OCI-LY1 (cell line): ENCODE results near the gene NLRP5.
"Not testable (repeated sequence)": the region's sequence is repeated elsewhere in the genome, so short reads cannot be mapped to it uniquely, and the experiment has no call there.

Experiments used
- H2AFZ ChIP-seq: fragments of 200-600 bp; sonication (generic), shearing (Covaris generic); 2 replicates; pipeline ENCODE4 v1.6.0; 2014; ENCODE audit warnings: antibody characterized with exemption, mild to moderate bottlenecking, low read length
- H3F3A ChIP-seq: fragments of 200-600 bp; sonication (generic), shearing (Covaris generic); 2 replicates; pipeline ENCODE4 v1.6.0; 2014; ENCODE audit warnings: mild to moderate bottlenecking, antibody characterized with exemption, low read length, moderate library complexity; ENCODE audit not compliant: insufficient read depth
- H3K27ac ChIP-seq: fragments of 200-600 bp; sonication (generic); 2 replicates; pipeline ENCODE4 v1.5.1; 2014; ENCODE audit warnings: low read length, mixed run types, mild to moderate bottlenecking, low read depth; ENCODE audit not compliant: poor library complexity, severe bottlenecking
- H3K27me3 ChIP-seq: fragments of 200-600 bp; sonication (generic); 2 replicates; pipeline ENCODE4 v1.6.0; 2014; ENCODE audit warnings: antibody characterized with exemption, mild to moderate bottlenecking, low read length, moderate library complexity; ENCODE audit not compliant: insufficient read depth
- H3K36me3 ChIP-seq: fragments of 200-600 bp; sonication (generic); 2 replicates; pipeline ENCODE4 v1.6.1; 2014; ENCODE audit warnings: mild to moderate bottlenecking, antibody characterized with exemption, low read length, moderate library complexity, mixed read lengths; ENCODE audit not compliant: insufficient read depth
- H3K4me1 ChIP-seq: fragments of 200-600 bp; sonication (generic); 2 replicates; pipeline ENCODE4 v1.5.1; 2014; ENCODE audit warnings: mild to moderate bottlenecking, low read length, moderate library complexity; ENCODE audit not compliant: insufficient read depth, severe bottlenecking
- H3K4me2 ChIP-seq: fragments of 200-600 bp; sonication (generic), shearing (Covaris generic); 2 replicates; pipeline ENCODE4 v1.6.1; 2014; ENCODE audit warnings: low read length
- H3K4me3 ChIP-seq: fragments of 200-600 bp; sonication (generic); 2 replicates; pipeline ENCODE4 v1.5.1; 2014; ENCODE audit warnings: low read length, low read depth, mild to moderate bottlenecking, mixed read lengths; ENCODE audit not compliant: poor library complexity, severe bottlenecking
- H3K79me2 ChIP-seq: fragments of 200-600 bp; shearing (Covaris generic); 2 replicates; pipeline ENCODE4 v1.6.1; 2016; ENCODE audit warnings: mixed run types, low read length, mixed read lengths; ENCODE audit not compliant: insufficient read depth
- H3K9ac ChIP-seq: fragments of 200-600 bp; sonication (generic), shearing (Covaris generic); 2 replicates; pipeline ENCODE4 v1.6.1; 2014; ENCODE audit warnings: mild to moderate bottlenecking, low read length, mixed read lengths
- H3K9me2 ChIP-seq: fragments of 200-600 bp; sonication (generic), shearing (Covaris generic); 2 replicates; pipeline ENCODE4 v1.6.1; 2014; ENCODE audit warnings: low read depth, mild to moderate bottlenecking, low read length, mixed read lengths
- H3K9me3 ChIP-seq: fragments of 200-600 bp; shearing (Covaris generic); 2 replicates; pipeline ENCODE4 v1.6.1; 2014; ENCODE audit warnings: low read length, mixed read lengths
- H4K20me1 ChIP-seq: fragments of 200-600 bp; sonication (generic), shearing (Covaris generic); 2 replicates; pipeline ENCODE4 v1.6.0; 2016; ENCODE audit warnings: mild to moderate bottlenecking, low read length; ENCODE audit not compliant: insufficient read depth
- EZH2 ChIP-seq: fragments of 200-600 bp; sonication (generic), shearing (Covaris generic); IDR thresholded peaks from 2 replicates; pipeline ENCODE4 v1.8.0; 2017; ENCODE audit warnings: borderline replicate concordance, mixed run types, mild to moderate bottlenecking, antibody characterized with exemption, low read length, moderate library complexity, mixed read lengths
- TF ChIP-seq, protein P1 (sequence below): fragments of 200-600 bp; sonication (generic), shearing (Covaris generic); IDR thresholded peaks from 2 replicates; pipeline ENCODE4 v1.5.1; 2017; ENCODE audit warnings: mild to moderate bottlenecking, antibody characterized with exemption, low read length, moderate library complexity, mixed read lengths

NLRP5 gene

DNA sequence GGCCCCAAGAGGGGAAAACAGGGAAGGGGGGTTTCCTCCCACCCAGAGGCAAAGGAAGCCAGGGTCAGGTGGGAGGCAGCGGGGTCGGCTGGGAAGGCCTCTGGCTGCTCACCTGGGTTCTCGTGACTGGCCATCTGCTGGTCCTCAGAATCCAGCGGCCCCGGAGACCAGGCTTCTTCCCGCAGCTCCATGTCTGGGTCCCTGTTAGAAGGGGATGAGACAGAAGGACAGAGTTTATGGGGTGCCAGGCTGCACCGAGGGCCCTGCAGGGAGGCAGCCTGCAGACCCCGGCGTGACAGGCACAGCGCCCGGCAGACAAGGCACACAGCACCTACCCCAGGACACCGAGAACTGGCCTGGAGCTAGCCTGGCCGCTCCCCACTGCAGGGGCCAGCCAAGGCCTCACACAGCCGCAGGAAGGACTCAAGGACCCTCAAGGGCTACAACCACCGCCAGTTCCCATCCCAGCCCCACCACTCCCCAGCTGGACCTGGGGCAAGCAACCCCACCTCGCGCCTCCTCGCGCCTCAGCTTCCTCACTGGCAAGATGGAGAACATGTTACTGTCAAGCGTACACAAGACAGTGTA, 116.5 kb downstream of the NLRP5 start:
- no peaks in the 10 kb centered on the region for H3K27me3 ChIP-seq
- no peak overlapping the region for H2AFZ ChIP-seq
- H3K9me3 ChIP-seq: no peaks in the 10 kb centered on the region
- peaks cover 19% of the 10 kb centered on the region for H3K36me3 ChIP-seq
- H3K9me2 ChIP-seq: no peaks in the 10 kb centered on the region
- H3K4me2 ChIP-seq: no peak overlapping the region
- TF ChIP-seq EZH2: no peak
- TF ChIP-seq, protein P1, sequence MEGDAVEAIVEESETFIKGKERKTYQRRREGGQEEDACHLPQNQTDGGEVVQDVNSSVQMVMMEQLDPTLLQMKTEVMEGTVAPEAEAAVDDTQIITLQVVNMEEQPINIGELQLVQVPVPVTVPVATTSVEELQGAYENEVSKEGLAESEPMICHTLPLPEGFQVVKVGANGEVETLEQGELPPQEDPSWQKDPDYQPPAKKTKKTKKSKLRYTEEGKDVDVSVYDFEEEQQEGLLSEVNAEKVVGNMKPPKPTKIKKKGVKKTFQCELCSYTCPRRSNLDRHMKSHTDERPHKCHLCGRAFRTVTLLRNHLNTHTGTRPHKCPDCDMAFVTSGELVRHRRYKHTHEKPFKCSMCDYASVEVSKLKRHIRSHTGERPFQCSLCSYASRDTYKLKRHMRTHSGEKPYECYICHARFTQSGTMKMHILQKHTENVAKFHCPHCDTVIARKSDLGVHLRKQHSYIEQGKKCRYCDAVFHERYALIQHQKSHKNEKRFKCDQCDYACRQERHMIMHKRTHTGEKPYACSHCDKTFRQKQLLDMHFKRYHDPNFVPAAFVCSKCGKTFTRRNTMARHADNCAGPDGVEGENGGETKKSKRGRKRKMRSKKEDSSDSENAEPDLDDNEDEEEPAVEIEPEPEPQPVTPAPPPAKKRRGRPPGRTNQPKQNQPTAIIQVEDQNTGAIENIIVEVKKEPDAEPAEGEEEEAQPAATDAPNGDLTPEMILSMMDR: no peak
- no peak overlapping the region for H3K27ac ChIP-seq
- H3F3A ChIP-seq: no peaks in the 10 kb centered on the region
- no peaks in the 10 kb centered on the region for H4K20me1 ChIP-seq
- H3K4me3 ChIP-seq: no peak overlapping the region
- no peak overlapping the region for H3K9ac ChIP-seq
- H3K79me2 ChIP-seq: peaks cover 5% of the 10 kb centered on the region; the same call in 1 of the 2 replicates
- peaks cover 6% of the 10 kb centered on the region for H3K4me1 ChIP-seq

DNA sequence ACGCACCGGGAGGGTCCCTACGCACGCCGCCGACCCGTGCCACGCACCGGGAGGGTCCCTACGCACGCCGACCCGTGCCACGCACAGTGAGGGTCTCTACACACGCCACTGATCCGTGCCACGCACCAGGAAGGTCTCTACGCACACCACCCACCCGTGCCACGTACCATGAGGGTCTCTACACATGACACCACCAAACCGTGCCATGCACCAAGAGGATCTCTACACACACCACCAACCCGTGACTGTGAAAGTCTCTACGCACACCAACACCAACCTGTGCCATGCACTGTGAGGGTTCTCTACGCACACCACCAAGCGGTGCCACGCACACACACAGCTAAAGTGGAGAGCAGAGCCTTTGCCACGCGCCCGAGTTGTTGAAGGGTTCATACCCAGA, 117.8 kb downstream of the NLRP5 start:
- Histone ChIP-seq H3F3A (no peaks in the 10 kb centered on the region), H3K9me3 (no peaks in the 10 kb centered on the region), H3K27ac (no peak overlapping the region), H3K9me2 (no peaks in the 10 kb centered on the region), H2AFZ (no peak overlapping the region), H3K27me3 (no peaks in the 10 kb centered on the region), H3K4me3 (no peak overlapping the region), H4K20me1 (no peaks in the 10 kb centered on the region), H3K4me1 (peaks cover 6% of the 10 kb centered on the region), H3K36me3 (peaks cover 15% of the 10 kb centered on the region), H3K9ac (no peak overlapping the region), H3K79me2 (peaks cover 5% of the 10 kb centered on the region; the same call in 1 of the 2 replicates), H3K4me2 (no peak overlapping the region)
- no peak for TF ChIP-seq EZH2
- TF ChIP-seq, protein P1: no peak

DNA sequence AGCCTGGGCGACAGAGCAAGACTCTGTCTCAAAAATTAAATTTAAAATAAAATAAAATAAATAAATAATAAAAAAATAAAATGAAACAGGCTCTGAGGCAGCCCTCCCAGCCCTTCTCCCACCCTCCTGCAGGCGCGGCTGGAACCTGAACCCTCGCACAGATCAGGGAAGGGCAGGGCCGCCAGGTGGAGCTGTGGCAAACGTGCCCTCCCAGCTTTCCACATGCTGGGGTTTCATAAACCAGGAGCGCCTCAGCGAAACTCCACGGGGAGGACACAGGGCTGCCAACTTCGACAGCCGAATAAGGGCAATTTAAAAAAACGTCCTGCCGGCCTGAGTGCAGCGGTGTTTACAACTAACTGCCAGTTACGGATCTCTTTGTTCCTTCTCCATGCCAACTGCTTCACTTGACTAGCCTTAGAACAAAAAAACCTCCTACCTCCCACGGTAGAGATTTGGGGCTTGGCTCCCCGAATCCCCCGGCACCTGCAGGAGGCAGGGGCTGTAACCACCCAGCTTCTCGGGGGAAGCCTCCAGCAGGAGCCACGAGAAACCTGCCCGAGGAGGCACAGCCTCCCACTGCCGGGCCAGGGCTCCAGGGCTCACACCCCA, 118.6 kb downstream of the NLRP5 start:
- Histone ChIP-seq H3K79me2 (peaks cover 5% of the 10 kb centered on the region; the same call in 1 of the 2 replicates), H3K27me3 (no peaks in the 10 kb centered on the region), H3F3A (no peaks in the 10 kb centered on the region), H3K4me3 (no peak overlapping the region), H4K20me1 (no peaks in the 10 kb centered on the region), H3K4me1 (peaks cover 8% of the 10 kb centered on the region), H3K27ac (peak overlapping the region; percentile 53), H3K9me2 (no peaks in the 10 kb centered on the region), H3K9me3 (no peaks in the 10 kb centered on the region), H3K36me3 (peaks cover 15% of the 10 kb centered on the region), H2AFZ (no peak overlapping the region), H3K9ac (no peak overlapping the region; the same call in 1 of the 2 replicates), H3K4me2 (peak overlapping the region; percentile 13)
- TF ChIP-seq, protein P1: peak; percentile 65
- no peak for TF ChIP-seq EZH2

DNA sequence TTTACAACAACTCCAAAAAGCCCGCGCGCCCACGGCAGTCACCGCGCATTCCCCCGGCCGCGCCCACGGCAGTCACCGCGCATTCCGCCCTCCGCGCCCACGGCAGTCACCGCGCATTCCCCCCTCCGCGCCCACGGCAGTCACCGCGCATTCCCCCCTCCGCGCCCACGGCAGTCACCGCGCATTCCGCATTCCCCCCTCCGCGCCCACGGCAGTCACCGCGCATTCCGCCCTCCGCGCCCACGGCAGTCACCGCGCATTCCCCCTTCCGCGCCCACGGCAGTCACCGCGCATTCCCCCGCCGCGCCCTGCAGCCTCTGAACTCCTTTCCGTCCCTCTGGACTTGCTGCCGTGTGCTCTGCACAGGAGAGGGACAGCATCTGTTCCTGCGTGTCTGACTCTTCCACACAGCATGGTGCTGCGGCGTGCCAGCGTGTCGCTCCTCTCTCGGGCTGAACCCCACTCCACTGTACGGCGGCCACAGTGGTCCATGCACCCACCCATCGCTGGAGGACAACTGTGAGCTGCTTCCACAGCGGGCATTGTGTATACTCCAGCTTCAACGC, 119.3 kb downstream of the NLRP5 start:
- not testable (repeated sequence) for H3K9me3 ChIP-seq, H3K27ac ChIP-seq, H3K9me2 ChIP-seq, H3K27me3 ChIP-seq, H2AFZ ChIP-seq, H3K9ac ChIP-seq, H3K79me2 ChIP-seq, H3K4me3 ChIP-seq, H3F3A ChIP-seq, H4K20me1 ChIP-seq
- H3K36me3 ChIP-seq: peaks cover 15% of the 10 kb centered on the region
- H3K4me2 ChIP-seq: peak overlapping the region; percentile 13
- H3K4me1 ChIP-seq: peaks cover 15% of the 10 kb centered on the region
